Body of pancreas (tissue), 4 donors: ENCODE data around the gene ESRRA. TPM values are rescaled to one million over a fixed set of nuclear protein-coding genes. Genes with fewer than 3 reads are reported as not detected.

Experiments used
- ATAC-seq: fragments of 150-250 bp; one replicate; pipeline ENCODE4 v1.9.1; 2016
- DNase-seq, 4 donors: peaks; one replicate each; pipeline ENCODE4 v3.0.0-alpha.2; 2019
- H3K27ac ChIP-seq, 4 donors: fragments of 200-600 bp; sonication (generic); 1 replicate in 3 of 4; 2 replicates in 1 of 4; pipeline versions ENCODE4 v1.5.1 to v1.6.1; 2016 to 2019; ENCODE audit warnings: mild to moderate bottlenecking in 1 of 4, mixed read lengths in 1 of 4, moderate library complexity in 1 of 4
- H3K27me3 ChIP-seq, 2 donors: fragments of 200-600 bp; sonication (generic); one replicate each; pipeline ENCODE4 v1.6.0; 2016; ENCODE audit warnings: mild to moderate bottlenecking in 1 of 2
- H3K36me3 ChIP-seq, 2 donors: fragments of 200-600 bp; sonication (generic); replicated peaks in 1 of 2; 2 replicates each; pipeline ENCODE4 v1.5.1; 2016; ENCODE audit warnings: low read depth in 2 of 2; ENCODE audit not compliant: insufficient read depth in 1 of 2
- H3K4me1 ChIP-seq: fragments of 200-600 bp; sonication (generic); one replicate; pipeline ENCODE4 v1.6.0; 2016
- H3K4me3 ChIP-seq, 2 donors: fragments of 200-600 bp; sonication (generic); 1 replicate in 1 of 2; 2 replicates in 1 of 2; pipeline ENCODE4 v1.5.1; 2016 to 2019
- H3K9me3 ChIP-seq, 3 donors: fragments of 200-600 bp; sonication (generic); 1 replicate in 2 of 3; 2 replicates in 1 of 3; pipeline ENCODE4 v1.5.1; 2016
- POLR2A ChIP-seq, 3 donors: fragments of 450-650 bp; IDR thresholded peaks; one replicate each; pipeline ENCODE4 v1.6.1; 2016; ENCODE audit warnings: antibody characterized with exemption in 3 of 3, mild to moderate bottlenecking in 2 of 3
- WGBS, 2 donors: methylation state at CpG; one replicate each; pipeline ENCODE4 v1.1.5; 2017; 5-methylcytosine and 5-hydroxymethylcytosine counted together
- intact Hi-C: fragments of 100-400 bp; cut with DNase I; formaldehyde crosslinking; loops from one replicate; pipeline ENCODE4 v1.15.1; 2023
- microRNA-seq, 2 donors: library from miRNA; unstranded; fragments of <30 nt; microRNA quantifications; one replicate each; pipeline ENCODE4, GENCODE V29; 2016; ENCODE audit warnings: borderline number of aligned reads in 2 of 2, borderline replicate concordance in 2 of 2
- small RNA-seq: library from RNA; depleted of rRNA; stranded (forward); fragments of <200 nt; gene quantifications from one replicate; pipeline ENCODE3, GENCODE V24; 2016
- total RNA-seq, 2 donors: library from RNA; depleted of rRNA; stranded (reverse); fragments of >200 nt; gene quantifications; one replicate each; pipeline ENCODE4 v1.1.0, GENCODE V29; 2016
- TF ChIP-seq, protein P1 (sequence below), 7 experiments: fragments of 450-650 bp in 4 of 7; fragments of 200-600 bp in 3 of 7; sonication (generic) in 3 of 7; IDR thresholded peaks; one replicate each; pipeline ENCODE4 v1.5.1; 2016 to 2019; ENCODE audit warnings: antibody characterized with exemption in 7 of 7

The ESRRA gene
- total RNA-seq, 2 donors from 2014 or later: 51.7 to 63.8 TPM

DNA sequence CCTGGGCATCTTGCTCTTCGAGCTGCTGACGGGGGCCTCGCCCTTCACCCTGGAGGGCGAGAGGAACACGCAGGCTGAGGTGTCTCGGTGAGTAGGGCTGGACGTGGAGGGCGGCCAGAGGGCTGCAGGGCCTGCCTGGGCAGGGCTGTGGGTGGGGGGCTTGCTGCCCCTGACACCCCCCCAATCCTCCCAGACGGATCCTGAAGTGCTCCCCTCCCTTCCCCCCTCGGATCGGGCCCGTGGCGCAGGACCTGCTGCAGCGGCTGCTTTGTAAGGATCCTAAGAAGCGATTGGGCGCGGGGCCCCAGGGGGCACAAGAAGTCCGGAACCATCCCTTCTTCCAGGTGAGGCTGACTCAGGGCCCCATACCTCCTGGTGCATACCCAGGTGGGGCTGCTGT lies 56.3 kb downstream of the ESRRA start:
- Histone ChIP-seq H3K27ac (no peak overlapping the region), H3K4me3 (no peak overlapping the region), H3K36me3 (peaks cover 0 to 17% of the 10 kb centered on the region in 2 donors), H3K9me3 (no peaks in the 10 kb centered on the region), H3K27me3 (no peaks in the 10 kb centered on the region), H3K4me1 (peaks cover 33% of the 10 kb centered on the region)
- no peak for ATAC-seq
- DNase-seq: no peak
- 90 to 92% methylated on average over 5 to 16 of the region's 18 CpGs for WGBS, 2 donors
- TF ChIP-seq, protein P1, sequence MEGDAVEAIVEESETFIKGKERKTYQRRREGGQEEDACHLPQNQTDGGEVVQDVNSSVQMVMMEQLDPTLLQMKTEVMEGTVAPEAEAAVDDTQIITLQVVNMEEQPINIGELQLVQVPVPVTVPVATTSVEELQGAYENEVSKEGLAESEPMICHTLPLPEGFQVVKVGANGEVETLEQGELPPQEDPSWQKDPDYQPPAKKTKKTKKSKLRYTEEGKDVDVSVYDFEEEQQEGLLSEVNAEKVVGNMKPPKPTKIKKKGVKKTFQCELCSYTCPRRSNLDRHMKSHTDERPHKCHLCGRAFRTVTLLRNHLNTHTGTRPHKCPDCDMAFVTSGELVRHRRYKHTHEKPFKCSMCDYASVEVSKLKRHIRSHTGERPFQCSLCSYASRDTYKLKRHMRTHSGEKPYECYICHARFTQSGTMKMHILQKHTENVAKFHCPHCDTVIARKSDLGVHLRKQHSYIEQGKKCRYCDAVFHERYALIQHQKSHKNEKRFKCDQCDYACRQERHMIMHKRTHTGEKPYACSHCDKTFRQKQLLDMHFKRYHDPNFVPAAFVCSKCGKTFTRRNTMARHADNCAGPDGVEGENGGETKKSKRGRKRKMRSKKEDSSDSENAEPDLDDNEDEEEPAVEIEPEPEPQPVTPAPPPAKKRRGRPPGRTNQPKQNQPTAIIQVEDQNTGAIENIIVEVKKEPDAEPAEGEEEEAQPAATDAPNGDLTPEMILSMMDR (IDR thresholded peaks at IDR 0.05): no peak
- TF ChIP-seq POLR2A (IDR thresholded peaks at IDR 0.05): no peak
- intact Hi-C loops: no loop called here

DNA sequence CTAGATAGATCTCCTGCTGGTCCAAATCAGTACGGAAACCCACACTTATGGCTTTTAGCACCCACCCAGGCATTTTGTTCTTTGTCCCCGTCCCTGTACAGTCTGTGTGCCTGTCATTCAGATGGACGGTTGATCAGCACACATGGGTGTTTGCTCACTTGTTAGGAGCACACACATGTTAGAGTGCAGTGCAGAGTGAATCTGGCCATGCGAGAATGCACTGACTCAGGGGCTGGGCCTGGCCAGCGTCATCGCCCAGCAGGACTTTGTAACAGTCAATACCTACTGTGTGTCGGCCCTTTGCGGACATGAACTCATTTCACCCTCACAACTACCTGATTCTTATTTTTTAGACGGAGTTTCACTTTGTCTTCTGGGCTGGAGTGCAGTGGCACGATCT lies 57.0 kb downstream of the ESRRA start:
- ATAC-seq: no peak
- DNase-seq: no peak
- 93 to 94% methylated on average over 8 to 10 of the region's 10 CpGs for WGBS, 2 donors
- TF ChIP-seq POLR2A (IDR thresholded peaks at IDR 0.05): no peak
- H3K9me3 ChIP-seq: no peaks in the 10 kb centered on the region
- intact Hi-C loops: no loop called here
- peaks cover 27% of the 10 kb centered on the region for H3K4me1 ChIP-seq
- H3K4me3 ChIP-seq: no peak overlapping the region
- H3K36me3 ChIP-seq: peaks cover 0 to 17% of the 10 kb centered on the region in 2 donors
- no peak overlapping the region for H3K27ac ChIP-seq
- no peaks in the 10 kb centered on the region for H3K27me3 ChIP-seq

- Histone ChIP-seq H3K36me3 (peaks cover 0 to 17% of the 10 kb centered on the region in 2 donors), H3K27me3 (no peaks in the 10 kb centered on the region), H3K9me3 (no peaks in the 10 kb centered on the region), H3K4me3 (no peak overlapping the region), H3K4me1 (peaks cover 10% of the 10 kb centered on the region), H3K27ac (no peak overlapping the region)
- no peak for DNase-seq
- WGBS, 2 donors: 81 to 89% methylated on average over 6 of the region's 6 CpGs
- no peak for ATAC-seq
- TF ChIP-seq, protein P1 (IDR thresholded peaks at IDR 0.05): no peak
- no peak for TF ChIP-seq POLR2A (IDR thresholded peaks at IDR 0.05)
- intact Hi-C loops: no loop called here
These were observed 59.1 kb downstream of the ESRRA start for GRCh38 chr11:64364435-64364834.

- Histone ChIP-seq H3K36me3 (peaks cover 0 to 17% of the 10 kb centered on the region in 2 donors), H3K27me3 (no peaks in the 10 kb centered on the region), H3K9me3 (no peaks in the 10 kb centered on the region), H3K27ac (no peak overlapping the region), H3K4me1 (peaks cover 6% of the 10 kb centered on the region), H3K4me3 (no peak overlapping the region)
- no peak for DNase-seq
- TF ChIP-seq, protein P1 (IDR thresholded peaks at IDR 0.05): no peak
- TF ChIP-seq POLR2A (IDR thresholded peaks at IDR 0.05): no peak
- intact Hi-C loops: no loop called here
- WGBS, 2 donors: 89 to 100% methylated on average over 2 to 4 of the region's 4 CpGs
- no peak for ATAC-seq
These were observed 59.6 kb downstream of the ESRRA start for GRCh38 chr11:64364911-64365310.

Small RNA genes within 50 kb of the gene (microRNA-seq; reads per million reads assigned to microRNA genes)
- 0.45 to 0.47 reads per million in 2 donors for gene MIR7155

Small RNA genes within 50 kb of the gene (small RNA-seq; reads per million reads assigned to genes)
- not detected for gene MIR7155
- not detected for gene RF00019

Other genes with a start within 250 kb of the ESRRA start
- gene MACROD1, start 139.4 kb upstream of the ESRRA start, total RNA-seq: 10 to 100 TPM; 24.7 to 65.4 TPM
- 10 to 100 TPM; 35.8 to 63.6 TPM for gene STIP1, start 119.4 kb upstream of the ESRRA start, total RNA-seq
- 1 to 10 TPM; 8.6 to 9.1 TPM for gene FERMT3, start 98.8 kb upstream of the ESRRA start, total RNA-seq
- 10 to 100 TPM; 56.3 to 75.2 TPM for gene TRPT1, start 79.3 kb upstream of the ESRRA start, total RNA-seq
- 10 to 100 TPM; 45.9 to 73.5 TPM for gene NUDT22, start 79.2 kb upstream of the ESRRA start, total RNA-seq
- gene DNAJC4, start 75.0 kb upstream of the ESRRA start, total RNA-seq: 10 to 100 TPM; 23.6 to 56.7 TPM
- 100 to 1,000 TPM in 1 of 2 donors, 10 to 100 TPM in 1; 32.4 to 108 TPM for gene VEGFB, start 70.9 kb upstream of the ESRRA start, total RNA-seq
- 10 to 100 TPM; 42.0 to 92.6 TPM for gene FKBP2, start 64.4 kb upstream of the ESRRA start, total RNA-seq
- gene PPP1R14B, start 58.6 kb upstream of the ESRRA start, total RNA-seq: 100 to 1,000 TPM in 1 of 2 donors, 10 to 100 TPM in 1; 87.7 to 112 TPM
- gene PLCB3, start 54.0 kb upstream of the ESRRA start, total RNA-seq: 10 to 100 TPM; 13.8 to 14.5 TPM
- gene BAD, start 20.9 kb upstream of the ESRRA start, total RNA-seq: 10 to 100 TPM; 51.1 to 85.9 TPM
- 10 to 100 TPM in 1 of 2 donors, 1 to 10 TPM in 1; 4.4 to 19.4 TPM for gene GPR137, start 19.7 kb upstream of the ESRRA start, total RNA-seq
- not detected for gene KCNK4, start 14.2 kb upstream of the ESRRA start, total RNA-seq
- 1 to 10 TPM in 1 of 2 donors, not detected in 1; 2.3 TPM for gene CATSPERZ, start 5.2 kb upstream of the ESRRA start, total RNA-seq
- 100 to 1,000 TPM; 170 to 223 TPM for gene TRMT112, start 12.0 kb downstream of the ESRRA start, total RNA-seq
- gene PRDX5, start 12.6 kb downstream of the ESRRA start, total RNA-seq: 100 to 1,000 TPM; 108 to 224 TPM
- gene CCDC88B, start 34.7 kb downstream of the ESRRA start, total RNA-seq: 10 to 100 TPM in 1 of 2 donors, 1 to 10 TPM in 1; 8.8 to 16.2 TPM
- 10 to 100 TPM; 13.0 to 22.7 TPM for gene RPS6KA4, start 53.6 kb downstream of the ESRRA start, total RNA-seq